Measurements from ENCODE around the gene OXCT1.
A peak's percentile ranks its signal among the peaks of the same experiment; 100 is the strongest.
"Not testable (repeated sequence)": the region's sequence is repeated elsewhere in the genome, so short reads cannot be mapped to it uniquely, and the experiment has no call there.

The OXCT1 gene

DNA sequence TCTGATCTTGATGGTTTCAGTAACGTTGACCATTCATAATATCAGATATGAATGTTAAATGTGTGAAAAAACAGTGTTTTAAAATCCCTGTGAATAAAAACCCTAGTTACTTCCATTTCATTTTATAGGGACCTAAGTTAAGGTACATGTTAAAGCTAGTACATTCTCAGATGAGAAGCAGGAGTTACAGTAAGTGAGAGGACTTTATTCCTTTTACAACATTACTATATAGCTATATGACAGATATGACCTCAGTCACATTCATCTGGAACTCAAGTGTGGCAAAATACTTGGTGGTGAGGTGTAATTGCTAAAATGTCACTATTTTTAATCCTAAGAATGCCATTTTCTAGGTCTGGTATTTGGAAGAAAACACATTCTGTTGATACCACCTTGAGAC is 96.4 kb downstream of the OXCT1 start:
- no peak for DNase-seq (ENCODE audit: low read depth)

DNA sequence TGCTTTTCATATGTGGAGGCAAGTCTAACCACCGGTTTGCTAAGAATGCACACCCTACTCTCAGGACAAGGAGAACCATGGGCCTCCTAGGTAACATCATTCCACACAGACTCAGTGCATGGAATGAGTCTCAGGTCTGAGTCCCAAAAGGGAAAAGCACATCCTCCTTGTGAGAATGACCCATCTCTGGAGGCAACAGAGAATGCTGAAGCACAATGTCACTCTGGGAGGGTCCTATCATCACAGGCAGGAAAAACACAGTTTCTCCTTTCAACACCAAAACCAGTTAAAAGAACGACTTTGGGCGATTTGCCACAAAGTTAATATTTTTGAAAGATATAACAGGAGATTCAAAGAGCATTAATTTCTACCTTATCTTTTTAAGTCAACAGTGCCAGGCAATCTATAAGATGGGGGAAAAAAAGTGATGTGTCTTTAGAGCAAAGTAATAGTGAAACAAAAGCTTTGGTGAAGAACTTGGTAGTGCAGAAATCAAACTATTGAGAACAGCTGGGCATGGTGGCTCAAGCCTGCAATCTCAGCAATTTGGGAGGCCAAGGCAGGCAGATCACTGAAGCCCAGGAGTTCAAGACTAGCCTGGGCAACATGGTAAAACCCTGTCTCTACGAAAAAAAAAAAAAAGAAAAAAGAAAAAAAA is 97.3 kb downstream of the OXCT1 start:
- DNase-seq (ENCODE audit: low read depth) = no peak

DNA sequence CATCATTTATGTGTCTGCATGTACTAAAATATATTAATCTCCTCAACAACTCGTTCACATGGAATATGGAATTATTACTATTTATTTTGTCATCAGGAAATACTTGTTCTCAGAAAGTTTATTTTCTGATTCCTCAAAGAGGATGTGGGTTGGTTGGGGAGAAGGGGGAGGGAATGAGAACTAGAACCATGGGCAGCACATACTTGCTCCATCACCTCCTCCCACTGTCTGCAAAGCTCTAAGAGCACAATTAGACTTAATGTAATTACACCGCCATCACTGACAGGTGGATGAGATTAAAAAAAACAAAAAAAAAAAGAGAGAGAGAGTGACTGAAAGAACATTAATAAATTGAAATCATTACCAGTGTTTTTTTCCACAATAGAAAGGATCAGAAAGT is 98.2 kb downstream of the OXCT1 start:
- no peak for DNase-seq (ENCODE audit: low read depth)

DNA sequence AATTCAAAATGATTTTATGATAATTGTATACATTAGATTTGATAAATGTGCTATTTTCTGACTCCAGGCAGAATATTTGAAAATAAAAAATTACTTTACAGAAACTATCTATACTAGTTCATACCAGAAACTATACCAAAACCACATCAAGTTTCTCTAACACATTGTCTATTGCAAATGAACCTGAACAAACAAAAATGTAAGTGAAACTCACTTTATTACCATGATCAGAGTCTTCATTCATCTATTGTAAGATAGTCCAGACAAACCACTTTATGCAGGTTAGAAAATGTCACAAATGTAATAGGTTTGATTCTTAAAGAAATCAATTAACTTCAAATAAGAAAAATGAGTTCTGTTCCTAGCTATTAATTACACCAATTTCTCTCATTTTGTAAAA is 99.4 kb downstream of the OXCT1 start:
- DNase-seq (ENCODE audit: low read depth) = no peak

DNA sequence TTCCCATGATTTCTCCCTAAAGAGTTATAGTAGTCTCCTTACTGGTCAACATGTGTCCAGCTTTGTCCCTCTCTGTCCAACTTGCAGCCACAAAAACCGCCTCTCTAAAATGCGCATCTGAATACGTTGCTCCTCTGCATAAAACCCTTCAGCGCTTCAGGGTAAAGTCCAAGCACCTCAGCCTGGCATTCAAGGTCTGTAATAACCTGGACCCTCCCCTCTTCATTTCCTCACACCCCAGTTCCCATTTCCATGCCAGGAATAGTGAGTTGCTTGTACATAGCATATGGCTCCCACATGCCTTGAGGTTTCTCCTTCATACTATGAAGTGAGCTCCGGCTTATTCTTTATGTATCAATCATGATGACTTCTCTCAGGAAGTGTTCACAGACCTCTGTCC is 101.5 kb downstream of the OXCT1 start:
- no peak for DNase-seq (ENCODE audit: low read depth)

DNA sequence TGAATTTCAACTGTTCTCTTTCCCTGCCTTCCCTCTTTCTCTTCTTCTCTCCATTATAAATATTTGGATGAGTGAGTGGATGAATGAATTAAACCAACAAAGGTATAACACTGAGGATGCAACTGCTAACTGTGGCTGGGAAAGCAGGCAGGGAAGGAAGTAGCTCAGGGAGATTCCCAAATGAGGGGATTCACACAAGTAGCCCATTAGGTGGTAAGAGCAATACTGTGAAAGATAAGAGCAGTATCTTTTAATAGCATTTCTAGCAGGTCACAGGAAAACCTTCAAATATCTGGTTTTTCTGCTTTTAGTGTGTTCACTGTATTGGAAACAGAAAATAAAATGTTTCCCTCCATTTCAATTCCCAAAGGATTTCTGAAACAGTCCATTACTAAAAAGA is 105.6 kb downstream of the OXCT1 start:
- DNase-seq (ENCODE audit: low read depth) = no peak

DNA sequence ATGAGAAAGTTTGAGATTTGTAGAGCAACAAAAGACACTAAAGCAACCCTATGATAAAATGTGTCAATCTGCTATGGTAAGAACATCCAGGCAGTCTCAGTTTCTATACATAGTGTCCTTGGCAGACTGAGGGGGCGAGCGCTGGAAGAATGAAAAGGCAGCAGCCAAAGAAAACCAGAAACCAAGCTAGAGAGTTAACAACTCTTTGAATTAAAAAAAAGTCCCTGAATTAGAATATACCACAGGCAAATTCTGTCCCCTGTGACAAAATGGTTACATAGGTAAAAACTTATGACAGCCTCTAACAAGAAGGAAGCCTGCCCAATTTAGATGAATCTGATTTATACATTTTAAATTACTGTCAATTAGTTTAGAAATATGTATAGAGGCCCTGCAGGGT is 106.7 kb downstream of the OXCT1 start:
- no peak for DNase-seq (ENCODE audit: low read depth)

DNA sequence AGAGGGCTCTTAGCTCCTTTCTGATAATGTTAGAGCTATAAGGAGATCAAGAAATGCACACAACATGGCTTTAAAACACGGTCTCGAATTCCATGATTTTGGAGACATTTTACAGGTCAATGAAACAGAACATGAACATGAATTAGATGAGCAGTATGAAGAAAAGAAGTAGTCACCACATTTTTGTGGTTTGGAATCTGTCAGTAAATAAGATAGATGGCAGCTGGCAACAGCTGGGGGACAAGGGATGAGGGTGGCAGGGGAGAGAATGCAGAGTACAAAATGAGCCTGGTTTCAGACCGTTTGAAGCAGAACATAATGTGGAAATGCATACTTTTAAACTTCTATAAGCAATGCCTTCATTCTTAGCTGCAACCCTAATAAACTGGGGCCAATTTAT is 107.1 kb downstream of the OXCT1 start:
- DNase-seq (ENCODE audit: low read depth) = peak; percentile 73

DNA sequence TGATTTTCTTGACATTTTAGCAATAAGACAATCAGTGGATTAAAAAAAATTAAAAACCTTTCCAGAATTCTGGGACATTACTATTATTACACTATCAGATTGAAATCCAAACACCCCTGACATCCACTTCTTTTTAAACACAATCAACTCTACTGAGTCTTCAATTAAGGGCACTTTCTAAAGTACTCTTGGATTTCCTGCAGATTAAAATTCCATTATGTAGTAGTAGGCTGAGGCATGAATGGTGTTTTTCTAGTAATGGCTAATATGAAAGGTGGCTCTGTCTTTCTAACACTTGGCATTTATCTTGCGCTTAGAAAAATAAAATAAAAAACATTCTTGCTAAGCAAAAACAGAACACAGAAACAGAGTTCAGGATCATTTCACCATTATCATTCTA is 107.8 kb downstream of the OXCT1 start:
- no peak for DNase-seq (ENCODE audit: low read depth)

DNA sequence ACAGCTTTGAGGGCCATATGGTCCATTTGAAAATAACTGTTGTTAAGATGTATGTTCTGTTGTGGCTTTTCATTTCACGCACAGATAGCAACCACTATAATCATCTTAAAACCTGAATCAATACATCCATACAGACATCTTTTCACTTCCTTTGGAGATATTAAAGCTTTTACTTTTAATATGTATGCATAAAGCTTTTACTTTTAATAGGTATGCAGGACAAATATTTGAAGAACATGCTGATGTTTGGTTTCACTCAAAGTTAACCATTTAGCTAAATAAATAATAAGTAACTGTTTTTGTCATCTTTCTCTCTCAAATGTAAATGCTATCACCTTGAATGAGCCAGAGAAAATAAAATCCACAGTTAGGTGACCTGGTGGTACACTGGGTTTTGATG is 108.6 kb downstream of the OXCT1 start:
- DNase-seq (ENCODE audit: low read depth) = no peak

DNA sequence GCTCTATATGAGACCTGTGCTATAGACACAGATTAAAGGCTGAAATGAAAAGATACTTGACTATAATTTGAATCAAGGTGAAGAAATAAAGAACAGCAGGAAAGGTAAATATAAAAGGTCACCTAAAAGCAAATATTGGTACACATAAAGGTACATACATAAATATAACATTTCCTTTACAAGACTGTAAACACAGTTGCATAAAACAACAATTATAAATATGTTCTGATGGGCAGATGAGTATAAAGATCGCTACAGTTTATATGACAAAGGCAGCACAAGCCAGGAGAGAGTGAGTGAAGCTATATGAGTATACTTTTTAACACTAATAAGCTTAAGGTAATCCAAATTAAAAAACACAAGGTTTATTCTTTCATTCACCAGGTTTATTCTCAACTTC is 114.5 kb downstream of the OXCT1 start:
- DNase-seq (ENCODE audit: low read depth) = no peak

DNA sequence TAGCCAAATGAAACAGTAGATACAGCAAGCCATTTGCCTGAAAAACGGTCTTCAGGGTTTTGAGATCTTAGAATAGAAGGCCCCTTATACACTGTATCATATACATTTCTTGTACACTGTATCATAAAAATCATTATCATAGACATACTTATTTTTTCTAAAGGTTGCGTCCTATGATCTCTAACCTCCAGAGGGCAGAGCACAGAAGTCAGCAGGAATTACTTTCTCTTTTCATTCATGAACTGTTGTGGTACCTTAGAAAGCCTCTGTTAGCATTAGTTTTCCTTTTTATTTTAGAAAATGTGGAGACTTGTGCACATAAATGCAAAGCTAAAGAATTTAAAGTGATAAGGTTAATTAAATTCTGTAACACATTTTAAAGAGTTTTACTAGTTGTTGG is 115.4 kb downstream of the OXCT1 start:
- DNase-seq (ENCODE audit: low read depth) = peak; percentile 18

DNA sequence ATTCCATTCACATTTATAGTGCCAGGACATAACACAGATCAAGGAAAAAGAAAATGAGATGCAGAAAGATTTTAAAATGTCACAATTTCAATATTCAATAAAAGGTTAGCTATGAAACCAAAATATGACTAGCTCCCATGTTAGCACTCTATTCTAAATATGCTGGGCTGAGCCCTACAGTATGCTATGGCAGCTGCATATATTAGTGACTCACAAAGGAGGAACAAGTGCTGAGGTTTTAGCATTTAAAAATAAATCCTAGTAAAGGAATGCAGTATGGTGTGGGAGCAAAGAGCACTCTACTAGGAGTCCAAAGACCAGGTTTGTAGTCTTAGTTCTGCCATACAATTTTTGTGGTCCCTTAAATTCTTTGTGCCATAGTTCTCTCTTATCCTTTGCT is 118.4 kb downstream of the OXCT1 start:
- no peak for DNase-seq (ENCODE audit: low read depth)

DNA sequence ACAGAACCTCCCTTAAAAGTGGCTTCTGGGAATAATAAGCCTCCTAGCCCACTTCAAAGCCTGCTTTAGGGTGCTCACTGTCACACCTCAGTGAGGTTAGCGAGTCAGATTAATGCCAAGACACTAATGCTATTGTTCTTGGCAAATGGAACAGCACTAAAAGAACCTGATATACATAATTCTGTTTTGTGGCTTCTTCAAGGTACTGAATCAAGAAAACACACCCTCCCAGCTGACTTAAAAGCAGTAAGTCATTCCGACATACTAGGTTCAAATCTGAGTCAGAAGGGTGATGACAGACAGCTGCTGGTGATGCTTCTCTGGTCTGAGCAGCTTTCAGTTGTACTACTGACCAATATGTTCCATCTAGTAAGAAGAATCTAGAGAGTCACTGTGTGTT is 121.6 kb downstream of the OXCT1 start:
- peak; percentile 84 for DNase-seq (ENCODE audit: low read depth)

DNA sequence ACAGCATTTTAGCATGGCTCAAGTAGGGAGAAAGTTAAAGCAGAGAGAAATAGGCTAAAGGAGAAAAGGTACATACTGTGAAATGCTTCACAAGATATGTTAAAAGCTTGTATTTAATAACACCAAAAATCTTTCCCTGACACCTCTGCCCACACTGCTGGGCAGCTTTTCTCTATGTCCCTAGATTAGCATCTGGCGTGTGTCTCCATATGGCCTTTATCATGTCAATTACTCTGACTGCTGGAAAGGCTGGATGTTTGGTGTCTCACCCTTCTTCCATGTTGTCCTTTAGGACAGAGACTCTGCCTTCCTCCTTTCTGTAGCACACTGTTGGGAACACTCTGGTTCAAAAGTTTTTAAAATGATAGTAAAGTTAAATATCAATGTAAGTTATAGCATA is 122.5 kb downstream of the OXCT1 start:
- DNase-seq (ENCODE audit: low read depth) = no peak

DNA sequence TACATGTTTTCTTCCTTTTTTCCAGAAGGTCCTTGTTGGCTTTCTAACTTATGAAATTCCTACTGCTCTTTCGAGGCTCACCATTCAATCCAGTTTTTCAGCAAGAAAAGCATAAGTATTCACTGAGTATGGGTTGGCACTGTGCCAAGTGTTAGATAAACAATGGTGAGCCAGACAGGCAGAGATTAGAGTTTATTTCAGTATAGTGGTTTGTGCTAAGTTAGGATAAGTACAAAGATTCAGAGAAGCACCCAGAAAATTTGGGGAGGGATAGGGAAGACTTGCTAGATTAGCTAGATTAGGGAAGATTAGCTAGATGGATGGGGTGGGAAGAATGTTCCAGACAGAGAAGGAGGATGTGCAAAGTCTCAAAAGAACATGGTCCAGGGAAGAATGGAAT is 122.9 kb downstream of the OXCT1 start:
- DNase-seq (ENCODE audit: low read depth) = peak; percentile 84

DNA sequence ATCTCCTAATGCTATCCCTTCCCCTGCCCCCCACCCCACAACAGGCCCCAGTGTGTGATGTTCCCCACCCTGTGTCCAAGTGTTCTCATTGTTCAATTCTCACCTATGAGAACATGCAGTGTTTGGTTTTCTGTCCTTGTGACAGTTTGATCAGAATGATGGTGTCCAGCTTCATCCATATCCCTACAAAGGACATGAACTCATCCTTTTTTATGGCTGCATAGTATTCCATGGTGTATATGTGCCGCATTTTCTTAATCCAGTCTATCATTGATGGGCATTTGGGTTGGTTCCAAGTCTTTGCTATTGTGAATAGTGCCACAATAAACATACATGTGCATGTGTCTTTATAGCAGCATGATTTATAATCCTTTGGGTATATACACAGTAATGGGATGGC is 127.6 kb downstream of the OXCT1 start:
- not testable (repeated sequence) for DNase-seq (ENCODE audit: low read depth)

DNA sequence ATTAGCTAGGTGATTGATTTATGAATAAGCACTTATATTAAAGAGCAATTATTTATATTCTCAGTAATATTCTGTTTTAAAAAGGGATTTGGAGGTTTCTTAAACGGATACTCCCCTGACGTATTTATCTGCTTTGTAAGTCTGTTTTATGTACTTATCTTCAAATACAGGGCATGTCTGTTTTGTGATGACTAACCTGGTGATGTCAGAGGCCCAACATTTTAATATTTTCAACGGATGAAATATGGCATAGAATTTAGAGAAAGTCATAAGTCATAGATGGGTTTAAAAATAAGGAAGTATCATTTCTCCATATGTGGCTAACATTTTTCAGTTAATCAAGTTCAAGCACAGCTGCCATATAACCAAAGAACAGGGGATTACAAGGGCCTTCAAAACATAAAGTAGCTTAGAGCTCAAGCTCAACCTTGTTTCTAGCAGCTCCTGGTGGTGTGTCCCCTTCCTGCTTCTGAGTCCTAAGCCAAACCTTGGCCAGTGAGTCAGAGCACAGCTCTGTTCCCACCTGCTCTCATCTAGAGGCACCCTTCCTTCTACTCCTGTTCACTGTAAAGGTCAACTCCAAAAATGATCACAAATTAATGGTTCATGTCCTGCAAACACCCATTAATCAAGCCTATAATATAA is 131.4 kb downstream of the OXCT1 start:
- DNase-seq (ENCODE audit: low read depth) = peak; percentile 93

DNA sequence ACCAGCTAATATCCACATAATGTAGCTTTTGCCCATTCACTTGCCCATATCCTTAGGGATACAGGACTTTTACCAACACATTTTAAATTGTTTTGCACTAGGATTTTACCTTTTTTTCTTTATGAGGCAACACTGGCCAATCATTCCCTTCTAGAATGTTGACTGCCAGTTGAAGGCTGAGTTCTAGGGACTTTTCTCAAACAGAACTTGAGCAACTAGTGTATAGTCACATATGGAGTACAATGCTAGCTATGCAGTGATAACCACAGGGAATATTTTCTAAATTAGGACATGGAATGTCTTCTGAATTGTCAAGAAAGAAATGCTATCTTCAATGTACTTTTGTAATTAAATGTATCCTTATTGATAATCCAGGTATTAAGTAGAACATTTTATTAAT is 133.6 kb downstream of the OXCT1 start:
- peak; percentile 73 for DNase-seq (ENCODE audit: low read depth)

DNA sequence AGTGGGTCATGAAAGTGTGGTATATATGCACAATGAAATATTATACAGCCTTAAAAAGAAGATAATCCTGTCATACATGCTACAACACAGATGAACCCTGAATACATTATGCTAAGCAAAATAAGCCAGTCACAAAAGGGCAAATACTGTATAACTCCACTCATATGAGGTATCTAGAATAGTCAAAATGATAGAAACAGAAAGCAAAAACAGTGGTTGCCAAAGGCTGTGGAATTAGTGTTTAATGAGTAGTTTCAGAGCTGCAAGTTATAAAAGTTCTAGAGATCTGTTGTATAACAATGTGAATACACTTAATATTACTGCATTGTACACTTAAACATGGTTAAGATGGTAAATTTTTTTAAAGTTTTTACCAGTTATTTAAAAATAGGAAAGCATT is 135.0 kb downstream of the OXCT1 start:
- no peak for DNase-seq (ENCODE audit: low read depth)

DNA sequence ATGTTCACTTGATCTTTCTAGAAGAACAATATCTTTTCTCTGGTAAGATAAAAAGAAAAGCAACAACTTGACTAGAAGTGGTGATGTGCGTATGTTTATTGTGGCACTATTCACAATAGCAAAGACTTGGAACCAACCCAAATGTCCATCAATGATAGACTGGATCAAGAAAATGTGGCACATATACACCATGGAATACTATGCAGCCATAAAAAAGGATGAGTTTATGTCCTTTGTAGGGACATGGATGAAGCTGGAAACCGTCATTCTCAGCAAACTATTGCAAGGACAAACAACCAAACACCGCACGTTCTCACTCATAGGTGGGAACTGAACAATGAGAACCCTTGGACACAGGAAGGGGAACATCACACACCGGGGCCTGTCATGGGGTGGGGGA is 140.8 kb downstream of the OXCT1 start:
- DNase-seq (ENCODE audit: low read depth) = not testable (repeated sequence)

DNA sequence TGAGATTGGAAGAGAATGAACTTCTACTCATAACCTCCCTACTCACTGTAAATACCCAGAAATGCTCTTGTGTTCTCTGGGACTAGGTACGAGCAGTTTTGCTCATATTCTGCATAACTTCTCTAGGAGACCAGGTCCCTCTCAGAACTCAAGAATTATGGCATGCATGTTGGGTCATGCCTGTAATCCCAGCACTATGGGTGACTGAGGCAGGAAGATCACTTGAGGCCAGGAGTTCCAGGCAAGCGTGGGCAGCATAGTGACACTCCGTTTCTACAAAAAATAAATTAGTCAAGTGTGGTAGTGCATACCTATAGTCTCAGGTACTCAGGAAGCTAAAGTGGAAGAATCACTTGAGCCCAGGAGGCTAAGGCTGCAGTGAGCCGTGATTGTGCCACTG is 141.9 kb downstream of the OXCT1 start:
- DNase-seq (ENCODE audit: low read depth) = no peak

DNA sequence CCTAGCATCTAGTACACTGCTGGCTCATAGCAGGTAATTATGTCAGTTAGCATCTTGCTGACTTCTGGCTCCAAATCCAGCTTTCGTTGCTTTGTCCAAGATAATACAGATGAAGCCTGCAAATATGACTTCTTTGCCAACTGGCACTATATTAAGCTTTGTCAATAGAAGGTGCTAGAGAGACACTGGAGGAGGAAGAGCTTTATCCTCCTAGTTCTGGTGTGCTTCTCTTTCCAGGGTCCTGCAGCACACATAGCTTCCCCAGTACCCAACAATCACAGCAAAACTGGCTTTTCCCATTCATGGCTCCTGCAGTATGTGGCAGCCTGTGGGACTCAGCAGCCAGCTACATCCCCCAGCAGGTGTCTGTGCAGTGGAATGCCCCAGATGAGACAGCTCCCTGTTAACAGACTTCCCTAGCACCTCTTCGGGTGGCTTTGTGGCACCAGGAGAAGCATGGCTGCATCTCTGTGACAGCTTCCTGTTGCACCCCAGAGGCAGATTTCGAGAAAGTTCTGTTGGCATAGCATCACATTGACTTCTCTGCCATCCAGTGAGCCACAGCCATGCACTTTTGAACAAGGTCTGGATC is 147.8 kb downstream of the OXCT1 start:
- peak; percentile 29 for DNase-seq (ENCODE audit: low read depth)

DNA sequence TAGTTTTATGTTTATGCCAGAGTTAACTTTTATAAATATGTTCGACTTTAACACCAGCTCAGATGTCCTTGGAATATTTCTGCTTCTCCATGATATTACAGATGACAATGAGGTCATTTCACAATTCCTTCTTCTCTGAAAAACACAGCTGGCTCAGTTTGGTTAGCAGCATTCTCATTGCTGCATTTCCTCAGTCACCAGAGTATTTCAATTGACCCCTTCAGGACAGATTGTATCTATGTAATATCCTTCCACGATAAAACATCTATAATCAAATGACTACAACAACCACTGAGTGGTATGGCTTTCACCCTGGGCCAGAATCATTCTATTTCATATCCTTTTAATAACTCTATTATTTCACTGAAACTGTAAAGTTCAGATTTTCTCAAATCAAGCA is 148.7 kb downstream of the OXCT1 start:
- DNase-seq (ENCODE audit: low read depth) = no peak

Measured in amniotic epithelial cell (primary cell).